ENCODE results near the gene INPP1. TPM values are rescaled to one million over a fixed set of nuclear protein-coding genes. Genes with fewer than 3 reads are reported as not detected.

INPP1 gene
- total and polyA plus RNA-seq, 4 donors, result 9.1 to 13.2 (median 12.4) TPM

DNA sequence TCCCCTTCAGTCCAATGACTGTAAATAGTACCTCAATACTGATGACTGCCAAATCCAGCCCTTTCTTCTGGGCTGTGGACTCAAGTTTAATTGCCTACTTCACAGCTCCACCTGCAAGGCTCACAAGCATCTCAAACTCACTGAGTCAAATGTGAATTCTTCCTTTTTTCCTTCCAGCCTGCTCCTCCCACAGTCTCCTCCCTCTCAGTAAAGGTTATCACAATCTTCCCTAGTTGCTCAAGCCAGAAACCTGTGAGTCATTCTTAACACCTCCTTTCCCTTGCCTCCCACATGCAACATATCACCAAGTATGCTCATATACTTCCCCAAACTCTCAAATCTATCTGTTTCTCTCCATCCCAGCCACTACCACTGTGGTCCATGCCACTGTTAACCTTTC, 61.1 kb downstream of the INPP1 start:
- Histone ChIP-seq H3K9me3 (ENCODE audit: control insufficient read depth in 4 of 4, low read length in 3 of 4) (peaks cover 0 to 5% (median 0%) of the 10 kb centered on the region in 4 donors), H3K36me3 (ENCODE audit: control insufficient read depth in 4 of 4, insufficient read depth in 3 of 4, low read depth in 1 of 4, low read length in 3 of 4) (no peaks in the 10 kb centered on the region), H3K4me1 (ENCODE audit: control insufficient read depth in 4 of 4, insufficient read depth in 4 of 4, low read length in 3 of 4) (peaks cover 0 to 9% (median 3%) of the 10 kb centered on the region in 4 donors), H3K27ac (ENCODE audit: low read depth in 1 of 2, low read length in 2 of 2) (no peak overlapping the region), H3K27me3 (ENCODE audit: control insufficient read depth in 4 of 4, insufficient read depth in 4 of 4, low read length in 3 of 4) (peaks cover 0 to 4% (median 0%) of the 10 kb centered on the region in 4 donors), H3K9ac (ENCODE audit: low read depth in 1 of 2, low read length in 2 of 2) (no peak overlapping the region), H3K4me3 (ENCODE audit: low read depth in 1 of 3, low read length in 3 of 3) (no peak overlapping the region)
- TF ChIP-seq SP1 (IDR thresholded peaks at IDR 0.05) (no peak), JUND (IDR thresholded peaks at IDR 0.05) (no peak), YY1 (IDR thresholded peaks at IDR 0.05) (no peak), GABPA (IDR thresholded peaks at IDR 0.05 in 1 of 2, conservative IDR thresholded peaks at IDR 0.05 in 1 of 2) (no peak), FOXA2 (IDR thresholded peaks at IDR 0.05) (no peak), HNF4A (conservative IDR thresholded peaks at IDR 0.05) (no peak), EGR1 (IDR thresholded peaks at IDR 0.05; ENCODE audit: low read depth in 2 of 2) (no peak), MAX (IDR thresholded peaks at IDR 0.05) (no peak)
- DNase-seq (ENCODE audit: low spot score), result no peak

DNA sequence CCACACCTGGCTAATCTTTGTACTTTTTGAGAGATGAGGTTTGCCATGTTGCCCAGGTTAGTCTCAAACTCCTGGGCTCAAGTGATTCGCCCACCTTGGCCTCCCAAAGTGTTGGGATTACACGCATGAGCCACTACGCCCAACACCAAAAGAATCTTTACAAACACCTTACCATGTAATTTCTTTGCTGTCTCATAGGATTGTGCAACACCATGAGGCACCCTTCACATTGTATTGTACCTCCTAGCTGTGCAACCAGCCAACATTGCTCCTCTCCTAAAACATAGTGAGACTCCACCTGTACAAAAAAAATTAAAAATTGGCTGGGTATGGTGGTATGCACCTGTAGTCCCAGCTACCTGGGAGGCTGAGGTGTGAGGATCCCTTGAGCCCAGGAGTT, 61.7 kb downstream of the INPP1 start:
- no peak for DNase-seq (ENCODE audit: low spot score)
- Histone ChIP-seq H3K9me3 (ENCODE audit: control insufficient read depth in 4 of 4, low read length in 3 of 4) (peaks cover 0 to 5% (median 0%) of the 10 kb centered on the region in 4 donors), H3K4me3 (ENCODE audit: low read depth in 1 of 3, low read length in 3 of 3) (no peak overlapping the region), H3K27me3 (ENCODE audit: control insufficient read depth in 4 of 4, insufficient read depth in 4 of 4, low read length in 3 of 4) (peaks cover 0 to 4% (median 2%) of the 10 kb centered on the region in 4 donors), H3K9ac (ENCODE audit: low read depth in 1 of 2, low read length in 2 of 2) (no peak overlapping the region), H3K27ac (ENCODE audit: low read depth in 1 of 2, low read length in 2 of 2) (no peak overlapping the region), H3K4me1 (ENCODE audit: control insufficient read depth in 4 of 4, insufficient read depth in 4 of 4, low read length in 3 of 4) (peaks cover 0 to 9% (median 3%) of the 10 kb centered on the region in 4 donors), H3K36me3 (ENCODE audit: control insufficient read depth in 4 of 4, insufficient read depth in 3 of 4, low read depth in 1 of 4, low read length in 3 of 4) (no peaks in the 10 kb centered on the region)
- WGBS, result 94% methylated on average over 3 of the region's 3 CpGs
- TF ChIP-seq TAF1 (conservative IDR thresholded peaks at IDR 0.05), result no peak
- no peak for TF ChIP-seq MAX (IDR thresholded peaks at IDR 0.05)
- no peak for TF ChIP-seq FOXA2 (IDR thresholded peaks at IDR 0.05)
- TF ChIP-seq EGR1 (IDR thresholded peaks at IDR 0.05; ENCODE audit: low read depth in 2 of 2), result no peak
- no peak for TF ChIP-seq CTCF (IDR thresholded peaks at IDR 0.05; ENCODE audit: low read depth, low read length, missing input control)
- TF ChIP-seq ZBTB33 (IDR thresholded peaks at IDR 0.05), result no peak
- no peak for TF ChIP-seq HNF4A (conservative IDR thresholded peaks at IDR 0.05)
- TF ChIP-seq HNF4G (IDR thresholded peaks at IDR 0.05), result no peak
- no peak for TF ChIP-seq FOXA1 (IDR thresholded peaks at IDR 0.05)
- no peak for TF ChIP-seq GABPA (IDR thresholded peaks at IDR 0.05 in 1 of 2, conservative IDR thresholded peaks at IDR 0.05 in 1 of 2)
- no peak for TF ChIP-seq JUND (IDR thresholded peaks at IDR 0.05)
- TF ChIP-seq, protein P1, sequence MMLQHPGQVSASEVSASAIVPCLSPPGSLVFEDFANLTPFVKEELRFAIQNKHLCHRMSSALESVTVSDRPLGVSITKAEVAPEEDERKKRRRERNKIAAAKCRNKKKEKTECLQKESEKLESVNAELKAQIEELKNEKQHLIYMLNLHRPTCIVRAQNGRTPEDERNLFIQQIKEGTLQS (IDR thresholded peaks at IDR 0.05), result no peak
- no peak for TF ChIP-seq RAD21 (IDR thresholded peaks at IDR 0.05)
- no peak for TF ChIP-seq NR2F2 (IDR thresholded peaks at IDR 0.05)

Measured in liver (tissue), 9 donors.